ENCODE data around the gene KRTAP4-1. TPM values are rescaled to one million over a fixed set of nuclear protein-coding genes. Genes with fewer than 3 reads are reported as not detected.

Gene KRTAP4-1
- total and polyA plus RNA-seq, 2 donors (not counting 3 experiments of a cell fraction or from before 2014, with no cell fraction given), result not detected

- Histone ChIP-seq H3K4me1 (ENCODE audit: control insufficient read depth, extremely low read depth, insufficient read depth, low read length) (no peaks in the 10 kb centered on the region), H3K9ac (replicated peaks; ENCODE audit: extremely low read depth, insufficient read depth, low read length) (no peak overlapping the region), H3K4me3 (replicated peaks in 1 of 3; ENCODE audit: insufficient read depth in 1 of 3, low read depth in 1 of 3, low read length in 3 of 3) (no peak overlapping the region), H3K9me1 (replicated peaks; ENCODE audit: control insufficient read depth, extremely low read depth, insufficient read depth, low read length) (no peaks in the 10 kb centered on the region), H3K4me2 (ENCODE audit: insufficient read depth, low read length) (no peak overlapping the region), H3K27me3 (ENCODE audit: control insufficient read depth in 2 of 2, insufficient read depth in 2 of 2, low read length in 2 of 2) (no peaks in the 10 kb centered on the region), H2AFZ (ENCODE audit: low read depth, low read length) (no peak overlapping the region), H3K27ac (ENCODE audit: insufficient read depth, low read depth, low read length) (no peak overlapping the region), H3K9me3 (replicated peaks; ENCODE audit: control insufficient read depth, insufficient read depth, low read length) (no peaks in the 10 kb centered on the region), H3K79me2 (ENCODE audit: control insufficient read depth, insufficient read depth, low read length) (no peaks in the 10 kb centered on the region), H4K20me1 (replicated peaks; ENCODE audit: control insufficient read depth, extremely low read depth, insufficient read depth, low read length) (no peaks in the 10 kb centered on the region), H3K36me3 (ENCODE audit: control insufficient read depth in 2 of 2, extremely low read depth in 1 of 2, insufficient read depth in 2 of 2, low read length in 2 of 2) (no peaks in the 10 kb centered on the region)
- intact Hi-C loops (cut with micrococcal nuclease) (no loop called here), dilution Hi-C loops (cut with MboI; ENCODE audit: extremely low pct_ligation_motif_present, low sequenced_read_pairs) (no loop called here)
- BruUV-seq (replicated peaks), result no TSS peak
- FAIRE-seq (no peak), DNase-seq (ENCODE audit: low read depth, low spot score) (no peak)
- TF ChIP-seq FOS (IDR thresholded peaks at IDR 0.05; ENCODE audit: borderline replicate concordance, insufficient read depth, low read length) (no peak), POLR2A (IDR thresholded peaks at IDR 0.05; ENCODE audit: low read depth, low read length) (no peak), MYC (IDR thresholded peaks at IDR 0.05; ENCODE audit: low read depth, low read length) (no peak), MAX (IDR thresholded peaks at IDR 0.05; ENCODE audit: insufficient read depth, insufficient read length) (no peak), CTCF (IDR thresholded peaks at IDR 0.05; ENCODE audit: extremely low read depth in 1 of 2, insufficient read depth in 1 of 2, low read depth in 1 of 2, low read length in 2 of 2) (no peak), GATA2 (IDR thresholded peaks at IDR 0.05; ENCODE audit: insufficient read depth, insufficient read length, low read depth, low read length) (no peak), EZH2 (IDR thresholded peaks at IDR 0.05; ENCODE audit: borderline replicate concordance, low read depth, low read length, severe bottlenecking) (no peak), POLR2AphosphoS5 (IDR thresholded peaks at IDR 0.05; ENCODE audit: insufficient read depth, low read depth, low read length) (no peak), JUN (IDR thresholded peaks at IDR 0.05; ENCODE audit: borderline replicate concordance, insufficient read depth, insufficient read length, low read depth) (no peak)
- CTCF ChIA-PET, result no interaction called here
- POLR2A ChIA-PET, result no interaction called here
These were observed 17.1 kb downstream of the KRTAP4-1 start for GRCh38 chr17:41167561-41167960.
